Progenitor cell of endocrine pancreas (in vitro differentiated cells): ENCODE results near the gene EPC2. TPM values are rescaled to one million over a fixed set of nuclear protein-coding genes. Genes with fewer than 3 reads are reported as not detected.

ENCODE experiments used
- DNase-seq: peaks from one replicate; pipeline ENCODE4 v3.0.0; 2021; ENCODE audit warnings: low spot score; ENCODE audit not compliant: unreplicated experiment
- H3K27ac Mint-ChIP-seq: 2 replicates; pipeline ENCODE4 v1.8.0; 2021; ENCODE audit warnings: mild to moderate bottlenecking, moderate library complexity, mixed read lengths
- H3K27me3 Mint-ChIP-seq: 2 replicates; pipeline ENCODE4 v1.8.0; 2021; ENCODE audit warnings: mixed read lengths
- H3K36me3 Mint-ChIP-seq: 2 replicates; pipeline ENCODE4 v1.8.0; 2022; ENCODE audit warnings: mixed read lengths; ENCODE audit not compliant: insufficient read depth
- H3K4me1 Mint-ChIP-seq: 2 replicates; pipeline ENCODE4 v1.8.0; 2021; ENCODE audit warnings: low read depth, mixed read lengths
- H3K4me3 Mint-ChIP-seq: 2 replicates; pipeline ENCODE4 v1.8.0; 2021; ENCODE audit warnings: low read depth, mild to moderate bottlenecking, moderate library complexity, mixed read lengths
- H3K9me3 Mint-ChIP-seq: 2 replicates; pipeline ENCODE4 v1.8.0; 2021; ENCODE audit warnings: low read depth, mixed read lengths
- CTCF ChIP-seq: fragments of 200-600 bp; sonication (generic); IDR thresholded peaks from one replicate; pipeline ENCODE4 v1.5.0; 2021; ENCODE audit warnings: antibody characterized with exemption, mild to moderate bottlenecking; ENCODE audit not compliant: unreplicated experiment
- total RNA-seq: library from RNA; stranded (reverse); gene quantifications from 2 replicates; pipeline ENCODE4 v1.2.1, GENCODE V29; 2021

Gene EPC2
- total RNA-seq, 1 donor from 2014 or later: 53.1 TPM

GRCh38 chr2:148614322-148615049 lies 30.1 kb upstream of the EPC2 start:
- Mint-ChIP-seq H3K36me3 (no peaks in the 10 kb centered on the region), H3K27ac (peak overlapping the region; percentile 9), H3K4me3 (no peak overlapping the region), H3K9me3 (no peaks in the 10 kb centered on the region), H3K27me3 (no peaks in the 10 kb centered on the region), H3K4me1 (peaks cover 14% of the 10 kb centered on the region)
- no peak for TF ChIP-seq CTCF
- DNase-seq: no peak

GRCh38 chr2:148615381-148615841 lies 29.1 kb upstream of the EPC2 start:
- TF ChIP-seq CTCF: no peak
- no peaks in the 10 kb centered on the region for H3K27me3 Mint-ChIP-seq
- H3K36me3 Mint-ChIP-seq: no peaks in the 10 kb centered on the region
- H3K9me3 Mint-ChIP-seq: no peaks in the 10 kb centered on the region
- no peak for DNase-seq
- H3K4me1 Mint-ChIP-seq: peaks cover 14% of the 10 kb centered on the region
- peak overlapping the region; percentile 9 for H3K27ac Mint-ChIP-seq
- H3K4me3 Mint-ChIP-seq: no peak overlapping the region

GRCh38 chr2:148616662-148617061 lies 27.9 kb upstream of the EPC2 start:
- H3K27ac Mint-ChIP-seq: no peak overlapping the region
- DNase-seq: no peak
- H3K9me3 Mint-ChIP-seq: no peaks in the 10 kb centered on the region
- no peak overlapping the region for H3K4me3 Mint-ChIP-seq
- TF ChIP-seq CTCF: no peak
- no peaks in the 10 kb centered on the region for H3K27me3 Mint-ChIP-seq
- peaks cover 14% of the 10 kb centered on the region for H3K4me1 Mint-ChIP-seq
- H3K36me3 Mint-ChIP-seq: no peaks in the 10 kb centered on the region

GRCh38 chr2:148617219-148617618 lies 27.3 kb upstream of the EPC2 start:
- Mint-ChIP-seq H3K27ac (no peak overlapping the region), H3K36me3 (no peaks in the 10 kb centered on the region), H3K4me1 (peaks cover 14% of the 10 kb centered on the region), H3K9me3 (no peaks in the 10 kb centered on the region), H3K27me3 (no peaks in the 10 kb centered on the region), H3K4me3 (no peak overlapping the region)
- TF ChIP-seq CTCF: no peak
- DNase-seq: no peak

GRCh38 chr2:148619560-148620195 lies 24.9 kb upstream of the EPC2 start:
- no peaks in the 10 kb centered on the region for H3K9me3 Mint-ChIP-seq
- no peak for TF ChIP-seq CTCF
- peaks cover 6% of the 10 kb centered on the region for H3K4me1 Mint-ChIP-seq
- H3K4me3 Mint-ChIP-seq: no peak overlapping the region
- DNase-seq: no peak
- H3K27me3 Mint-ChIP-seq: no peaks in the 10 kb centered on the region
- H3K36me3 Mint-ChIP-seq: no peaks in the 10 kb centered on the region
- H3K27ac Mint-ChIP-seq: no peak overlapping the region
